HL-60 (cell line): Measurements from ENCODE around the gene CTSC.

Experiments used
- CTCF ChIP-seq: IDR thresholded peaks from one replicate; pipeline ENCODE4 v1.5.1; 2011; ENCODE audit warnings: low read length, control low read depth, inconsistent platforms; ENCODE audit not compliant: insufficient read depth
- GABPA ChIP-seq: IDR thresholded peaks from 2 replicates; pipeline ENCODE4 v1.6.1; 2012; ENCODE audit warnings: low read depth
- POLR2AphosphoS5 ChIP-seq: IDR thresholded peaks from 2 replicates; pipeline ENCODE4 v1.6.1; 2012; ENCODE audit warnings: low read depth
- REST ChIP-seq: IDR thresholded peaks from 2 replicates; pipeline ENCODE4 v1.6.1; 2012; ENCODE audit warnings: low read depth; ENCODE audit not compliant: insufficient replicate concordance

GRCh38 chr11:88307749-88308425 is 29.6 kb downstream of the CTSC start:
- TF ChIP-seq CTCF = no peak
- TF ChIP-seq REST = no peak
- no peak for TF ChIP-seq POLR2AphosphoS5
- no peak for TF ChIP-seq GABPA
